Keratinocyte (primary cell): ENCODE results near the gene COPG2.

ENCODE experiments used
- EZH2 ChIP-seq: IDR thresholded peaks from one replicate; pipeline ENCODE4 v1.6.1; 2012; ENCODE audit warnings: inconsistent platforms, mild to moderate bottlenecking, low read length, moderate library complexity
- TF ChIP-seq, protein P1 (sequence below), 3 experiments: IDR thresholded peaks in 1 of 3; conservative IDR thresholded peaks in 1 of 3; optimal IDR thresholded peaks in 1 of 3; 2 replicates in 2 of 3; 3 replicates in 1 of 3; pipeline versions ENCODE3 to v1.5.1; 2011; ENCODE audit warnings: low read length in 3 of 3, mild to moderate bottlenecking in 3 of 3, moderate library complexity in 2 of 3, control low read depth in 1 of 3, inconsistent platforms in 1 of 3; ENCODE audit not compliant: insufficient read depth in 2 of 3; ENCODE audit errors: extremely low read depth in 1 of 3

GRCh38 chr7:130708001-130708400 lies 39.5 kb upstream of the COPG2 start:
- TF ChIP-seq, protein P1, sequence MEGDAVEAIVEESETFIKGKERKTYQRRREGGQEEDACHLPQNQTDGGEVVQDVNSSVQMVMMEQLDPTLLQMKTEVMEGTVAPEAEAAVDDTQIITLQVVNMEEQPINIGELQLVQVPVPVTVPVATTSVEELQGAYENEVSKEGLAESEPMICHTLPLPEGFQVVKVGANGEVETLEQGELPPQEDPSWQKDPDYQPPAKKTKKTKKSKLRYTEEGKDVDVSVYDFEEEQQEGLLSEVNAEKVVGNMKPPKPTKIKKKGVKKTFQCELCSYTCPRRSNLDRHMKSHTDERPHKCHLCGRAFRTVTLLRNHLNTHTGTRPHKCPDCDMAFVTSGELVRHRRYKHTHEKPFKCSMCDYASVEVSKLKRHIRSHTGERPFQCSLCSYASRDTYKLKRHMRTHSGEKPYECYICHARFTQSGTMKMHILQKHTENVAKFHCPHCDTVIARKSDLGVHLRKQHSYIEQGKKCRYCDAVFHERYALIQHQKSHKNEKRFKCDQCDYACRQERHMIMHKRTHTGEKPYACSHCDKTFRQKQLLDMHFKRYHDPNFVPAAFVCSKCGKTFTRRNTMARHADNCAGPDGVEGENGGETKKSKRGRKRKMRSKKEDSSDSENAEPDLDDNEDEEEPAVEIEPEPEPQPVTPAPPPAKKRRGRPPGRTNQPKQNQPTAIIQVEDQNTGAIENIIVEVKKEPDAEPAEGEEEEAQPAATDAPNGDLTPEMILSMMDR (optimal IDR thresholded peaks at IDR 0.05 in 1 of 3, IDR thresholded peaks at IDR 0.05 in 1 of 3, conservative IDR thresholded peaks at IDR 0.05 in 1 of 3; ENCODE audit: extremely low read depth in 1 of 3, insufficient read depth in 2 of 3, low read length in 3 of 3) = no peak
- no peak for TF ChIP-seq EZH2
